HepG2 (cell line): ENCODE results near the gene FUT1. TPM values are rescaled to one million over a fixed set of nuclear protein-coding genes. Genes with fewer than 3 reads are reported as not detected.

ENCODE experiments used
- CEBPB ChIP-seq: IDR thresholded peaks from 2 replicates; pipeline ENCODE4 v1.6.1; 2011; ENCODE audit warnings: low read depth, low read length, improper control_type of control experiment, borderline replicate concordance
- EEA1 ChIP-seq: sonication (generic); formaldehyde crosslinking; IDR thresholded peaks from 2 replicates; pipeline ENCODE4 v1.5.1; 2020; ENCODE audit warnings: mild to moderate bottlenecking, missing genetic modification reagents, borderline replicate concordance
- FIP1L1 ChIP-seq: fragments of 200-400 bp; formaldehyde crosslinking; IDR thresholded peaks from 2 replicates; pipeline ENCODE4 v1.6.1; 2018; ENCODE audit warnings: low read depth, mild to moderate bottlenecking, low read length, moderate library complexity, borderline replicate concordance; ENCODE audit not compliant: insufficient read depth
- HCFC1 ChIP-seq: fragments of 150-350 bp; IDR thresholded peaks from 2 replicates; pipeline ENCODE4 v1.6.1; 2014; ENCODE audit warnings: low read depth, low read length
- HHEX ChIP-seq: IDR thresholded peaks from 2 replicates; pipeline ENCODE4 v1.6.1; 2016; ENCODE audit warnings: control low read depth
- HMG20A ChIP-seq: IDR thresholded peaks from 2 replicates; pipeline ENCODE4 v1.6.1; 2016; ENCODE audit warnings: borderline replicate concordance
- KLF6 ChIP-seq: IDR thresholded peaks from 2 replicates; pipeline ENCODE4 v1.8.0; 2016; ENCODE audit warnings: missing biosample characterization, missing genetic modification reagents
- MTA1 ChIP-seq: sonication (generic); formaldehyde crosslinking; IDR thresholded peaks from 2 replicates; pipeline ENCODE4 v1.4.0; 2020; ENCODE audit warnings: missing genetic modification reagents, mild to moderate bottlenecking, borderline replicate concordance
- NCOA5 ChIP-seq: sonication (generic); formaldehyde crosslinking; IDR thresholded peaks from 2 replicates; pipeline ENCODE4 v1.4.0; 2020; ENCODE audit warnings: missing genetic modification reagents
- PLRG1 ChIP-seq: fragments of 450-650 bp; conservative IDR thresholded peaks from 2 replicates; pipeline ENCODE4 v1.6.1; 2016
- SMARCC2 ChIP-seq: fragments of 450-650 bp; IDR thresholded peaks from 2 replicates; pipeline ENCODE4 v1.6.1; 2017; ENCODE audit warnings: antibody characterized with exemption, mild to moderate bottlenecking
- SP140L ChIP-seq: sonication (generic); formaldehyde crosslinking; IDR thresholded peaks from 2 replicates; pipeline ENCODE4 v1.4.0; 2020; ENCODE audit warnings: missing genetic modification reagents, borderline replicate concordance
- SRF ChIP-seq: IDR thresholded peaks from 2 replicates; pipeline ENCODE4 v1.6.1; 2011; ENCODE audit warnings: mild to moderate bottlenecking, low read depth, low read length, moderate library complexity
- SRSF9 ChIP-seq: fragments of 200-400 bp; formaldehyde crosslinking; IDR thresholded peaks from 2 replicates; pipeline ENCODE4 v1.6.1; 2018; ENCODE audit warnings: borderline replicate concordance, mild to moderate bottlenecking, low read depth, low read length; ENCODE audit not compliant: insufficient read depth, poor library complexity, severe bottlenecking
- ZNF253 ChIP-seq: sonication (generic); formaldehyde crosslinking; IDR thresholded peaks from 2 replicates; pipeline ENCODE4 v1.8.0; 2022; ENCODE audit warnings: mild to moderate bottlenecking, missing genetic modification reagents, borderline replicate concordance
- ZNF260 ChIP-seq: sonication (generic); formaldehyde crosslinking; IDR thresholded peaks from 2 replicates; pipeline ENCODE4 v1.4.0; 2020; ENCODE audit warnings: missing genetic modification reagents, low read depth, mild to moderate bottlenecking, borderline replicate concordance
- ZNF34 ChIP-seq: sonication (generic); formaldehyde crosslinking; IDR thresholded peaks from 2 replicates; pipeline ENCODE4 v1.4.0; 2020; ENCODE audit warnings: mild to moderate bottlenecking, missing genetic modification reagents, borderline replicate concordance
- polyA plus RNA-seq, 8 experiments: library from polyadenylated mRNA; depleted of rRNA in 3 of 8; stranded (reverse) in 7 of 8; unstranded in 1 of 8; fragments of >200 nt; fragmentation: Illumina TruSeq in 4 of 8; extraction: Trizol in 4 of 8; gene quantifications; 2 replicates each; pipeline versions ENCODE4 v1.2.1 to v1.2.3, GENCODE V29; 2011 to 2016; ENCODE audit warnings: low read depth in 4 of 8, missing spikeins in 1 of 8, mixed read lengths in 1 of 8; ENCODE audit not compliant: insufficient read depth in 1 of 8
- total RNA-seq, 5 experiments: library from RNA; depleted of rRNA; stranded (reverse); fragments of >200 nt; fragmentation: Illumina TruSeq; extraction: Trizol; gene quantifications; 2 replicates each; pipeline ENCODE4 v1.2.3, GENCODE V29; 2016; ENCODE audit warnings: low read depth in 1 of 5
- TF ChIP-seq, protein P1 (sequence below): sonication (generic); formaldehyde crosslinking; IDR thresholded peaks from 2 replicates; pipeline ENCODE4 v1.4.0; 2020; ENCODE audit warnings: missing genetic modification reagents, borderline replicate concordance
- TF ChIP-seq, protein P2 (sequence below): sonication (generic); formaldehyde crosslinking; conservative IDR thresholded peaks from 2 replicates; pipeline ENCODE4 v1.4.0; 2020; ENCODE audit warnings: mild to moderate bottlenecking, missing genetic modification reagents, moderate library complexity
- TF ChIP-seq, protein P3 (sequence below): sonication (generic); formaldehyde crosslinking; IDR thresholded peaks from 2 replicates; pipeline ENCODE4 v1.5.1; 2020; ENCODE audit warnings: mild to moderate bottlenecking, missing genetic modification reagents, borderline replicate concordance

FUT1 gene
- total and polyA plus RNA-seq, 2 of the 13 experiments (the other 11 are each of a cell fraction or from before 2014, with no cell fraction given), result 0.07 to 1.1 TPM

DNA sequence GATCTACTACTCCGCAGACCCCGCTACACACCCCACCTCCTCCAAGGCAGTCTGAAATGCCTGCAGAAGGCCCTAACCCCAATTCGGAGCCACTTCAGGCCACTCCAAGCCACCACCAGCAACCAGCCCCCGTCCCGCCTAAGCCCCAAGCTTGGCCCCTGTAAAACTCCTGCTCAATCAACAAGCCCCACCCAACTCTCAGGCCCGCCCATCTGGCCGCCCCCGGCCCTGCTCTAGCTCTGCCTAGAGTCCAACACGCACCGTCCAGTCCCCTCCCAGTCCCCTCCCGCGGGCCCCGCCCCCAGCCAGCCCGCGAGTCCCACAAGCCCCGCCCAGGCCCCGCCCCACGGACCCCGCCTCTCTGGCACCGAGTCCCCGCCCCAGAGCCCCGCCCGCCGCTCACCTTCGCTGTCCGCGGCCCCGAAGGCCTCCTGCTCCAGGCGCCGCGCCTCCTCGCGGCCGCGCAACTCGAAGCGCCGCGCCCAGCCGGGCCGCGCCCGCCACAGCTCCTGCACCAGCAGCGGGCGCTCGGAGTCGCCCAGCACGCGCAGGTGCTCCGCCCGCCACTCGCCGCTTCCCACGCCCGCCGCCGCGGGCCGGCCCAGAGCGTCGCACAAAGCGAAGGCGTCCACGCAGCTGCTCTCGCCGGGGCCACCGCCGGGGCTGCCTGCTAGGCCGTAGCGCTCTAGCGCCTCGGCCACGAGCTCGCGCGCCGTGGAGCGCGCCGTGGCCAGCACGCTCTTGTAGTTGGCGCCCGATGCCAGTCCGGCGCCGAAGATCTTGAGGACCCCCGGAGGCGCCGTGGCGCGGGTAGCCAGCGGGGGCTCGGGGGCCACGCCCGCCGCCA, 13.7 kb downstream of the FUT1 start (continued):
- TF ChIP-seq SMARCC2, result no peak
- TF ChIP-seq KLF6 (CRISPR knock-in tag), result no peak; the same call in 1 of the 2 replicates
- TF ChIP-seq, protein P1, sequence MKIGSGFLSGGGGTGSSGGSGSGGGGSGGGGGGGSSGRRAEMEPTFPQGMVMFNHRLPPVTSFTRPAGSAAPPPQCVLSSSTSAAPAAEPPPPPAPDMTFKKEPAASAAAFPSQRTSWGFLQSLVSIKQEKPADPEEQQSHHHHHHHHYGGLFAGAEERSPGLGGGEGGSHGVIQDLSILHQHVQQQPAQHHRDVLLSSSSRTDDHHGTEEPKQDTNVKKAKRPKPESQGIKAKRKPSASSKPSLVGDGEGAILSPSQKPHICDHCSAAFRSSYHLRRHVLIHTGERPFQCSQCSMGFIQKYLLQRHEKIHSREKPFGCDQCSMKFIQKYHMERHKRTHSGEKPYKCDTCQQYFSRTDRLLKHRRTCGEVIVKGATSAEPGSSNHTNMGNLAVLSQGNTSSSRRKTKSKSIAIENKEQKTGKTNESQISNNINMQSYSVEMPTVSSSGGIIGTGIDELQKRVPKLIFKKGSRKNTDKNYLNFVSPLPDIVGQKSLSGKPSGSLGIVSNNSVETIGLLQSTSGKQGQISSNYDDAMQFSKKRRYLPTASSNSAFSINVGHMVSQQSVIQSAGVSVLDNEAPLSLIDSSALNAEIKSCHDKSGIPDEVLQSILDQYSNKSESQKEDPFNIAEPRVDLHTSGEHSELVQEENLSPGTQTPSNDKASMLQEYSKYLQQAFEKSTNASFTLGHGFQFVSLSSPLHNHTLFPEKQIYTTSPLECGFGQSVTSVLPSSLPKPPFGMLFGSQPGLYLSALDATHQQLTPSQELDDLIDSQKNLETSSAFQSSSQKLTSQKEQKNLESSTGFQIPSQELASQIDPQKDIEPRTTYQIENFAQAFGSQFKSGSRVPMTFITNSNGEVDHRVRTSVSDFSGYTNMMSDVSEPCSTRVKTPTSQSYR (CRISPR knock-in tag), result no peak
- no peak for TF ChIP-seq SRSF9
- TF ChIP-seq, protein P2, sequence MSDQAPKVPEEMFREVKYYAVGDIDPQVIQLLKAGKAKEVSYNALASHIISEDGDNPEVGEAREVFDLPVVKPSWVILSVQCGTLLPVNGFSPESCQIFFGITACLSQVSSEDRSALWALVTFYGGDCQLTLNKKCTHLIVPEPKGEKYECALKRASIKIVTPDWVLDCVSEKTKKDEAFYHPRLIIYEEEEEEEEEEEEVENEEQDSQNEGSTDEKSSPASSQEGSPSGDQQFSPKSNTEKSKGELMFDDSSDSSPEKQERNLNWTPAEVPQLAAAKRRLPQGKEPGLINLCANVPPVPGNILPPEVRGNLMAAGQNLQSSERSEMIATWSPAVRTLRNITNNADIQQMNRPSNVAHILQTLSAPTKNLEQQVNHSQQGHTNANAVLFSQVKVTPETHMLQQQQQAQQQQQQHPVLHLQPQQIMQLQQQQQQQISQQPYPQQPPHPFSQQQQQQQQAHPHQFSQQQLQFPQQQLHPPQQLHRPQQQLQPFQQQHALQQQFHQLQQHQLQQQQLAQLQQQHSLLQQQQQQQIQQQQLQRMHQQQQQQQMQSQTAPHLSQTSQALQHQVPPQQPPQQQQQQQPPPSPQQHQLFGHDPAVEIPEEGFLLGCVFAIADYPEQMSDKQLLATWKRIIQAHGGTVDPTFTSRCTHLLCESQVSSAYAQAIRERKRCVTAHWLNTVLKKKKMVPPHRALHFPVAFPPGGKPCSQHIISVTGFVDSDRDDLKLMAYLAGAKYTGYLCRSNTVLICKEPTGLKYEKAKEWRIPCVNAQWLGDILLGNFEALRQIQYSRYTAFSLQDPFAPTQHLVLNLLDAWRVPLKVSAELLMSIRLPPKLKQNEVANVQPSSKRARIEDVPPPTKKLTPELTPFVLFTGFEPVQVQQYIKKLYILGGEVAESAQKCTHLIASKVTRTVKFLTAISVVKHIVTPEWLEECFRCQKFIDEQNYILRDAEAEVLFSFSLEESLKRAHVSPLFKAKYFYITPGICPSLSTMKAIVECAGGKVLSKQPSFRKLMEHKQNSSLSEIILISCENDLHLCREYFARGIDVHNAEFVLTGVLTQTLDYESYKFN (CRISPR knock-in tag), result peak; percentile 56
- no peak for TF ChIP-seq CEBPB
- TF ChIP-seq ZNF260 (CRISPR knock-in tag), result no peak
- TF ChIP-seq MTA1 (CRISPR knock-in tag), result peak; percentile 64; the same call in 1 of the 2 replicates
- TF ChIP-seq, protein P3, sequence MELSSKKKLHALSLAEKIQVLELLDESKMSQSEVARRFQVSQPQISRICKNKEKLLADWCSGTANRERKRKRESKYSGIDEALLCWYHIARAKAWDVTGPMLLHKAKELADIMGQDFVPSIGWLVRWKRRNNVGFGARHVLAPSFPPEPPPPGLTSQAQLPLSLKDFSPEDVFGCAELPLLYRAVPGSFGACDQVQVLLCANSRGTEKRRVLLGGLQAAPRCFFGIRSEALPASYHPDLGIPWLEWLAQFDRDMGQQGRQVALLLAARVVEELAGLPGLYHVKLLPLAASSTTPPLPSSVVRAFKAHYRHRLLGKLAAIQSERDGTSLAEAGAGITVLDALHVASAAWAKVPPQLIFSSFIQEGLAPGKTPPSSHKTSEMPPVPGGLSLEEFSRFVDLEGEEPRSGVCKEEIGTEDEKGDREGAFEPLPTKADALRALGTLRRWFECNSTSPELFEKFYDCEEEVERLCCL, result no peak
- TF ChIP-seq HMG20A (CRISPR knock-in tag), result no peak
- no peak for TF ChIP-seq EEA1
- no peak for TF ChIP-seq NCOA5
- no peak for TF ChIP-seq SRF
- TF ChIP-seq ZNF253, result 0 out of 2 replicates have a peak, but pooled peaks have one; percentile 23
- TF ChIP-seq SP140L (CRISPR knock-in tag), result no peak
- TF ChIP-seq FIP1L1, result no peak
- no peak for TF ChIP-seq HCFC1
- no peak for TF ChIP-seq ZNF34
- no peak for TF ChIP-seq HHEX (CRISPR knock-in tag)
- no peak for TF ChIP-seq PLRG1
